Activated CD4-positive, alpha-beta T cell treated with anti-CD3 and anti-CD28 coated beads, Interleukin-10, Interleukin-2, amounts not matched to agents 100 ng/mL and 50 ng/mL, durations not matched to agents 16 hours and 8 hours (primary cell): ENCODE measurements around the gene SNCB.
A peak's percentile ranks its signal among the peaks of the same experiment; 100 is the strongest.

Source experiments
- DNase-seq: peaks from one replicate; pipeline ENCODE4 v3.0.0-alpha.2; 2020

Gene SNCB

DNA sequence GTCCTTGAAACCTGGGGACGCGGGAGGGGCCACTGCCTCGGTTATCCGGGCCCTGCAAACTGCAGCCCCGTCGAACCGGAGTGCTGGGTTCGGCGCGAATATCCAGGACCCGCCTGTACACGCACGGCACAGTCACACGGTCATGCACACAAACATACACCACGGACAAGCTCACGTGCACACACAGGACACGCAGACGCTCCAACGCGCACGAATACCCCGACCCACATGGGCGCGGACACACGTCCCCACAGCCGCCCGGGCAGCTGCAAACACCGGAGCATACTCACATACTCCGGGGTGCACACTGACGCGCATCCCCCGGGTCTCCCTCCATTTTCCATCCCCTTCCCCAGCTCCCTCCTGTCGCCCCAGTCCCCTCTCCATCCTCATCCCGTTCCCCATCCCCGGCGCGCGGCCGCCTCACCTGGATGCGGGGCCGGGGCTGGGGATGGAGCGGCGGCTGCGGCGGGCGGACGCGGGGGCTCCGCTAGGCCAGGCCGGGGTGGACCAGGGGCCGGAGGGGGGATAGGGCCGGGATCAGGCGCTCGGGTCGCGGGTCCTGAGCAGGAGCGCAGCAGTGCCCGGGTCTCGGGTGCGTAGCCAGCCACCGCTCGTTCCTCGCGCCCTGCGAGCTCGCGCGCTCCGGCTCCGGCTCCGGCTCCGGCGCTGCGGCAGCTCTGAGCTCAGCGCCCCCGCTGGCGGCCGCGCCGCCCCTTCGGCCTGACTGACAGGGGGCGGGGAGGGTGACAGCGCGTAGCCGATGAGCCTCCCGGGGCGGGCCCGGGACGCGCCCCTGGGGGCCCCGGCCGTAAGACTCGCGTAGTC is at the start of gene SNCB, which contains the start of gene EIF4E1B:
Gene SNCB, minus strand, starts transcription at position 682 of the 828 bp plus-strand sequence. CDS start 880 bp downstream, outside the sequence.
Gene EIF4E1B, plus strand, starts transcription at position 823 of the 828 bp plus-strand sequence. CDS start 12,113 bp downstream, outside the sequence.
- DNase-seq: peak; percentile 60

DNA sequence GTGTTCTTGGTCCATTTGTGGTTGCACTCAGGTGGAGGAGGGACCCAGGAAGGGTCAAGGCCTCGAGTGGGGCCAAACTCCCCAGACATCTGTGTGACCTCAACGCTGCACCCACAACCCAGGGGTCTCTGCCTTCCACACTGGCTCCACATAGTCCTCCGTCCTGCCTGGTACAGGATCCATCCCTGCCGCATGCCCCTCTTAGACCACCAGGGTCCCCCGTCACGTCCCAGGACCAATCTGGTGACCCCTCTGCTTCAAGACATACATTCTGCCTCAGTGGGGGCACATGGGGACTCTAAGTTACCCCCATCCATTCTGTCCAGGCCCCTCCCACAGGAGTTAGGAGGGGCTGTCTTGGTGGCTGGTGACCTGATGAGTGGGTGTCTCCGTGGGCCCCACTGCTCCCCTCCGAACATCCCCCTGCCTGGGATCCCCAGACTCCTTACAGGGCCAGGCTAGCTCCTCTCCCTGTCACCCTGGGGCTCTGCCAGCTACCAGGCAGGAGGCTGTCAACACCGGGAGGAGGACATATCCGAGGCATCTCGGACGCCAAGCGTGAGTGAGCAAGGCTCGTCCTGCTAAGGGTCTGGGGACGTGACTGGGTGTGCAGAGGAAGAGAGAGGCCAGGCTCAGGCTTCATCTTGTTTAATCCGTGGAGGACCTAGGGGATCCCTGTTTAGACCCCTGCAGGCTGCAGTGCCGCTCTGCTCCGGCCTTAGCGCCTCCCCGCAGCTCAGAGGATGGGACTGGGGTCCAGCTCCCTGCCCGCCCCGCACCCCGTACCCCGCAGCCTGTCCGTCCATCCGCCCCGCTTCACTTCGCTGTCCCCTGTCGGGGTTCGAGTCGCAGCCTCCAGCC is 49.3 kb upstream of the SNCB start:
- DNase-seq: no peak

DNA sequence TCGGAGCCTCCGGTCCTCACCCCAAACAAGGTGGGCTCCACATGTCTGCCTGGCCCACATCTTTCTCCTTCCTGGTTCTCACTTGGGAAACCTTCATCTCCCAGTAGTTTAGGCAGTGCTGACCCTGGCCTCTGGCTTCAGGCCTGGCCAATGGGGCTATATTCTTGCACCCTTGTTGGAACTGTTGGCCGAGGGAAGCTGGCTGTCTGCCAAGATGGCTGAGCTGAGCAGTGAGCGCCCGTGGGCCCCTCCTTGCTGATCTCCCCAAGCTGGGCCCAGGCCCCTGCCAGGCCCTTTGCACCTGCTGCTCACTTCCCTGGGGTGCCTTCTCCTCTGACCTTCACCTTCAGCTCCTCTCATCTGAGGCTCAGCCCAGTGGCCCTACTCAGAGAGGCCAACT is 48.2 kb upstream of the SNCB start:
- no peak for DNase-seq

DNA sequence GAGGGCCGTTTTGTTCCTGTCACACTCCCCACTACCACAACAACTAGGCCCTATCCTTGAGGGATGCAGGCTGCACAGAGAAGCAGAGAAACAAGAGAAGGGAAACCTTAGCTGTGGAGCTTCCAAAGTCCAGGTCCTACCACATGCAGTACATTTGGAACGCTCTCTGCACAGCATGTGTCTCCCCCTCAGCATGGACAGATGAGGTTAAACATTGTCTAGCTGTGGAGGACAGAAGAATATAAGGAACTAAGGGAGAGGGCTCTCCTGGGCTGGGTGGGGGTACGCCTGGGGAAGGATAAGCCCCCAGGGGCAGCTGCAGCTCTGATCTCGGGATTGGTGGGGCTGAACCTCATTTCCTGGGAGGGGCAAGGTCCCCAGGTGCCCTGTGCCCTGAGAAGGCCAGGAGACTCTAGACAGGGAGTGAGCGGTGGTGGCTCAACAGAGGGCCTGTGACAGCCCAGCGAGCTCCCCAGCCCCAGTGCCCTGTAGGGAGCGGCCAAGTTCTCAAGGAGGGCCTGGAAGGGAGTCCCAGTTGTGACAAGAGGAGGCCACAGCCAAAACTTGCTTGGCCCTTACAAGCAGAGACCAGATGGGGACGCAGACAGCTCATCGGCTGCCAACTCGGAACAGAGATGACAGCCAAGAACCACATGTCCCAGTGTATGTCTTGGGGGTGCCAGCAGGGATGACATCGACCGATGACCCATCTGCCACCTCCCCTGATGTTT is 47.0 kb upstream of the SNCB start:
- DNase-seq: no peak

DNA sequence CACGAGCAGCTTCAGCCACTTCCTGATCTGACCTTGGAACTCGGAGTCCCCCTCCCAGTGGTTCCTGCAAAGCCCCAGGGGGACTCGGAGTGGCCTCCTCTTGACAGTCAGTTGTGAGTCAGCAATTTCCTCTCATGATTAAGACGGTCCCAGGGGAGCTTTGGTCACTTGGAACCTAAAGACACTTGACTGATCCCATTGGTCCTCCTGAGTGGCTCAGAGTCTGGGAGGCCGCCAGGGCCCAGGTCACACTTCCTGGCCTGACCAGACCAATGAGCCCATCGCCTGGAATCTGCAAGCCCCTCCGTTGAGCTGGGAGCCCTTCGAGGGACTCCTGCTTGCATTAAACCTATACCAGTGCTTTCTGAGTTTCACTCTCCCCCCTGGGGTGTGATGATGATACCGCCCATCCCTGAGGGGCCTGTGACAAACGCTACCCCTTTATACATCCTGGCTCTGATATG is 46.1 kb upstream of the SNCB start:
- no peak for DNase-seq

DNA sequence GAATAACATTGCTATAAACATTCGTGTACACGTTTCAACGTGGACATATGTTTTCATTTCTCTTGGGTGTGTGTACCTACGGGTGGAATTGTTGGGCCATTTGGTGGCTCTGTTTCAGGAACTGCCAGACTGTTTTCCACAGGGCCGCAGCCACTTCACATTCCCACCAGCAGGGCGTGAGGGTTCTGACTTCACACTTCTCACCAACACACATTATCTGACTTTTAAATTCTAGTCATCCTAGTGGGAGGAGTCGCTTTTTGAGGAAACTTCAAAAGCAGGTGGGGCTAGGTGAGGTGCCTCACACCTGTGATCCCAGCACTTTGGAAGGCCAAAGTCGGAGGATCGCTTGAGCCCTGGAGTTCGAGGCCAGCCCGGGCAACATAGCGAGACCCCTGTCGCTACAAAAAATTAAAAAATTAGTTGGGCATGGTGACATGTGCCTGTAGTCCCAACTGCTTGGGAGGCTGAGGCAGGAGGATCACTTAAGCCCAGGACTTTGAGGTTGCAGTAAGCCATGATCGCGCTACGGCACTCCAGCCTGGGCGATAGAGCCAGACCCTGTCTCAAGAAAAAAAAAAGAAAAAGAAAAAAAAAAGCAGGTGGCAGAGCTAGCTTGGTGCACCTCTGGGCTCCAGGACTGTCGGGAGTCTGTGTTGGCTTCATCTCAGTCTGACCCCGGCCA is 45.5 kb upstream of the SNCB start:
- no peak for DNase-seq

DNA sequence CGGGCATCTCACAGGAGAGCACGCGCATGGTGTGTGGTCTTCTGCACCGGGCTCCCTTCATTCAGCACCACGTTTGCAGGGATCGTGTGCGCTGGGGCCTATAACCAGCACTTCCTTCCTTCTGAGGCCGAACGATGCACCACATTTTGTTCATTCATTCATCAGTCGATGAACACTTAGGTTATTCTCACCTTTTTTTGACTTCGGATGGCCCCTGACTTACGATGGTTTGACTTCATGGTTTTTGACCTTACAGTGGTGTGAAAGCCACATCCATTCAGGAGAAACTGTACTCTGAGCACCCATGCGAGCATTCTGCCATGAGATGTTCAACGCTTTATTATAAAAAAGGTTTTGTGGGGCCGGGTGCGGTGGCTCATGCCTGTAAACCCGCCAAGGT is 44.5 kb upstream of the SNCB start:
- no peak for DNase-seq

DNA sequence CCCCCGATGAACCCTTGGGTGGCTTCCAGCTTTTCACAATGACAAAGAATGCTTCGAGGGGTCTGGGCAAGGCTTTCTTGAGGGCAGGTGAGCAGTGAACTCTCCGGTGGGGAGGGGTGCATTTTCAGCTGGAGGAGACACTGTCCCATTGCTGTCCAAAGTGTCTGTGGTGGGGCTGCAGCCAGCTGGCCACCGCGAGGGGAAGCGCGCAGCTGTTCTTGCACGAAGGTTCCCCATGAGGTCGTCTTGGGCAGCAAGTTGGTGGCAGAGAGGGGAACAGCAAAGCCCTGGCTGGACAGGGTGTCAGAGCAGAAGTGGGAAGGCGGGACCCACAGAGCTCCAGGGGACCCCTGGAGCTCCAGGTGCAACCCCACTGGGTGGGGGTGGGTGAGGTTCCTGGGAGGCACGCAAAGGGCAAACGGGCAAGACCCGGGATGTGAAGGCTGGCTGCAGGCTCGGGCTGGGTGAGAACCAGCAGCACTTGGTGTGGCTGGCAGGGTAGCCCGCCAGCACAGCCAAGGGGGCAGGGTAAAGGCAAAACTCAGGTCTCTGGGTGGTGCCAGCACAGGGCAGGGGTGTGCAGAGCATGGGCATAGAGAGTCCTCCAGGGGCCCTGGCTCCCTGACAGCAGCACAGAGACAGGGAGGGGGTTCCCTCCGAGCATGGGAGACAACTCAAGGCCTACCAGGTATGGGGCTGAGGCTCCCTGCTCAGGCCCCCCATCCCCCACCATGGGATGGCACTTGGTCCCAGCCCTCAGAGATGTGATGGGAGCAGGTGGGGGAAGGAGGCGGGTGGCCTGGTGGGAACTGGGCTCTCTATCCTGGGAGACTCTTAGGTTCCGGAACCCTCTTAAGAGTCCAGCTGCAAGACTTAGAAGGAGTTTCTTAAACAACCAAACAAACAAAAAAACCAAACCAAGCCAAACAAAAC is 43.6 kb upstream of the SNCB start:
- no peak for DNase-seq

DNA sequence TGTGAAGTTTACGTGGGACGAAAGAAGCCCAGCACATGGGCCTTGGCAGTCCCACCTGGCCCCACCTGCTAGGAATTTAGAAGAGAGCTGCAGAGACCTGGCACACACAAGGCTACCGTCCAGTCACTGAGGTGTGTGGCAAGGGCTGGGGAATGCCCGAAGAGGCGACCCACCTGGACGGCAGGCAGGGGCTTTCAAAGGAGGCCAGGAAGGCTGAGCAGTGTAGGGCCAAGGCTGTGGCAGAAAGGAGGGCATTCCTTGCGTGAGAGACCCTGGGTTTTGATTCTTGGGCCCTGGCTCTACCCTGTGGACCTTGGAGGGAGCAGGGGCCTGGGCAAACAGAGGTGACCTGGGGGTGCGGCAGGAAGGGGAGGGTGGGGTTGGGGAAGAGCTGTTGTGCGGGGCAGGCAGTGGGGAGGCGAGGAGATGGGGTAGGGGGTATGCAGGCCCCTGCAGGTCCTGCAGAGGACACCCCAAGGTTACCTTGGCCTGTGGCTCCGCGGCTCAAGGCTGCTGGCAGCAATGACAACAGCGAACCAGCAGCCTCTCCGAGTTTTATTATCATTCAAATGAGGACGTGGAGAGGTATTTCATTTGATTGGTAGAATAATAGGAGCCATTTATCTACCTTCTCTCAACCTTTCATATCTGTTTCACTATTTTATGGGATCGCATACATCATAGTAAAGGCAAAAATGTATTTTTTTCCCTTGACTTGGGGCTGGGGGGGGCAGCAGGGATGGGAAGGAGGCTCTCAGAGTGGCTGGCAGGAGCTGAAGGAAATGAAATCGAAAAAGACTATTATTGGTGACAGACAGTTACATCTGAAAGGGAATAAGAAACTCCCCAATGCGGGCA is 41.8 kb upstream of the SNCB start:
- DNase-seq: no peak

DNA sequence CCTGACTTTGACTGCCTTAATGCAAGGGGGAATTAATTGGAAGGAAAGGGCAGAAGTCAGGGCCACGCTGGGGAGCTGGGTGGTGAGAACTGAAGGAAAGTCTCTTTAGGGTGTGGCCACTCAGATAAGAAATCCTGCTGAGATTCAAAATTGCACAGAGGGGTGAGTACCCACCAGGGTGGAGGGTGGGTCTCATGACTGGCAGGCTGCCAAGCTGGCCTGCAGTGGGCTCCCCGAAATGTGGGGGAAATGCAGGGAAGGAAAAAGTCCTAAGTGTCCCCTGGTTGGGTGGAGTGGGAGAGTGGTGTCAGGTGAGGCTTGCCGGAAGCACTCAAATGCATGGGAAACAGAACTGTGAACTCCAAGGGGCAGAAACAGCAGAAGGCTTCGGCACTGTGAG is 41.1 kb upstream of the SNCB start:
- no peak for DNase-seq

DNA sequence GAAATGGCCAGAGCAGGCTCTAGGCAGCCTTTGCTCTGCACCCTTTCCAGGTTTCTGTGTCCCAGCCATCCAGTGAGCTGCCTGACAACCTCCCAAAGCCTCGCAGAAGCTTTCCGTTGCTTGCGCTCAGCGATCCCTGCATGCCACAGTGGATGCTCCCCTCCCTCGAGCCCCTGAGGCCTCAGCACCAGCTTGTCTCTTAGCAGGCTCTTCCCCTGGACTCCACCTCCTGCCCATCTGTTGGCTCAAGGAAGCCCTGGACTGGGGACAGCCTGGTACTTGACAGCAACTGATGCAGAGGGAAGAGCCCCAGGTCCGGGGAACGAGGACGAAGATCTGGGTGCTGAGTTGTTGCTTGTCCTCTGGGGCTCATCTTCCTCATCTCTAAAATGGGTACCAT is 40.1 kb upstream of the SNCB start:
- no peak for DNase-seq

DNA sequence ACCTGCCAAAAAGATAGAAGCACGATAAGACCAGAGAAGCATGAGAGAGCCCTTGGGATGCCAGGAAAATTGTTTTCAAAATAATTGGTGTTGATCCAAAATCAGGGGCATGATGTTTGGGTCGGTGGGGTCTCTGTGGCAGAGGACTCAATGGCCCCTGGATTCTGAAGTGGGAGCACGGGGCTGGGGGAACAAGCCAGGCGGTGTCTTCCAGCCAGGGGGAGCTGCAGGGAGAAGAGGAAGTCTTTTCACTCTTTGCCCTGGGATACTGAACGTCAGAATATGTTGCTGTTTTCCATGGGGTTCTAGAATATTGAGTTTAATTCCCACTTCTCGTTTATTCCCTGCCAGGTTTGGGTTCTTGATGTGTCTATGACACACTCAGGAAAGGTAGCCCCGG is 37.3 kb upstream of the SNCB start:
- DNase-seq: no peak

DNA sequence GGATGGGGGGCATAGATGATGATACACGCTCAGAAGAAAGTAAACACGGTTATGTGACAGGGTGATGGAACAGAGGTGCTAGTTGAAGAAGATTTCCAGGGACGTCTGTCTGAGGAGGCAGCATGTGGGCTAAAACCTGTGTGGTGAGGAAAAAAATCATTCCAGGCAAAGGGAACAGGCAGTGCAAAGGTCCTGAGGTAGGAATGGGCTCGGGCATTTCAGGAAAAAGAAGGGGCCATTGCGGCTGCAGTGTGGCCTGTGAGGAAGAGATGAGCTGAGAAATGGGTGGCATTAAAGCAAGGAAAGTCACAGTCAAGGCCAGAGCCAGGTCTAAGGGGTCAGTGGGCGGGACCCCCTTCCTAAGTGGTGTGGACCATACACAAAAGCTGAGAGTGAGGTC is 35.2 kb upstream of the SNCB start:
- no peak for DNase-seq

DNA sequence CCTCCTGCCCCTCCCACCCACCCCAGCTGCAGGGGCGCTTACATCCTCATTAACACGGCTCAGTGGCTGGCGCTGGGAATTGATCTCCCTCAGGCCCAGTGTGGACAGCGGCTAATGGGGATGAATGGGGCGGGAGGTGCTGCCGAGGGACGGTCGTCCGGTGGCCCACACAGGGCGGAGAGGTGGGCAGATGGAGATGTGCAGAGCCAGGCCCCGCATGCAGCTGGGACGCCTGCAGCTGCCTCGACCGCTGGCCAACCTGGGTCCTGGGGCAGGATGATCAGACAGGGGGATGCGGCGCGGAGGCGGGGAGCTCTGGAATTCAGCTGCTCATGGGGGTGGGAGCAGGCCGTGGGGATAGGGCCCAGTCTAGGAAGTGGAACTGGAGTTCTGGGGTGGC is 34.6 kb upstream of the SNCB start:
- DNase-seq: no peak

DNA sequence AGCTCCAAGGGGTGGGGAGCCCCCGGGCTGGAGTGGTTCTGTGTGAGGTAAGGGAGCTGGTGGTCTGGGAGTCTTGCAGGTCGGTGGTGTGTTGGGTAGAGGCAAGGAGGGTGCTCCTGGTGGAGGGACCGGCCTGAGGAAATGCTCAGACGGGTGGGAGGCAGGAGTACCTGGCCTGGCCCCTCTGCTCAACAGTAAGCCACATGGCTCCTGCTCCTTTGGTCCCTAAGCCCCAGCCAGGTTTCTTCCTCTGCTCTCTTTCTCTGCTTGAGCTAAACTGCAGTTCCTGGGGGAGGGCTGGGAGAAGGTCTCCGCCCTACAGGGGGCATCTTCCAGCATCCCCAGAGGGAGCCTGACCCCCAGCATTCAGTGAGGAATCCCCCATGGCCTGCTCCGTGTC is 34.1 kb upstream of the SNCB start:
- no peak for DNase-seq

DNA sequence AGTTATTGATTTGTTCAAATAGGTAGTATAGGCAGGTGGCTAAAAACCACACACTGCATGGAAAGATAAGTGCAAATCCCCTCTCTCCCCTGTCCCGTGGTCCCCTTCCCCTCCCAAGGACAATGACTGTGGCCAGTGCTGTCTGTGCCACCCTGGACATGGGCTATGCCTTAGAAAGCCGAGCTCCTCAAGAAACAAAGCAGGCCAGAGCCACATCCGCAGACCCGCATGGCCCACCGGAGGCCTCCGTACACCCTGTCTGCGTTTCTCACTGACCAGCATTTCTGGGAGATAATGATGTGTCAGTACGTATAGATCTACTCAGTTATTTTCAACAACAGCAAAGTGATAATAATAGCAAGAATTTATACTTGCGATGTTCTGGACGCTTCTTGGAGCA is 33.2 kb upstream of the SNCB start:
- DNase-seq: no peak

DNA sequence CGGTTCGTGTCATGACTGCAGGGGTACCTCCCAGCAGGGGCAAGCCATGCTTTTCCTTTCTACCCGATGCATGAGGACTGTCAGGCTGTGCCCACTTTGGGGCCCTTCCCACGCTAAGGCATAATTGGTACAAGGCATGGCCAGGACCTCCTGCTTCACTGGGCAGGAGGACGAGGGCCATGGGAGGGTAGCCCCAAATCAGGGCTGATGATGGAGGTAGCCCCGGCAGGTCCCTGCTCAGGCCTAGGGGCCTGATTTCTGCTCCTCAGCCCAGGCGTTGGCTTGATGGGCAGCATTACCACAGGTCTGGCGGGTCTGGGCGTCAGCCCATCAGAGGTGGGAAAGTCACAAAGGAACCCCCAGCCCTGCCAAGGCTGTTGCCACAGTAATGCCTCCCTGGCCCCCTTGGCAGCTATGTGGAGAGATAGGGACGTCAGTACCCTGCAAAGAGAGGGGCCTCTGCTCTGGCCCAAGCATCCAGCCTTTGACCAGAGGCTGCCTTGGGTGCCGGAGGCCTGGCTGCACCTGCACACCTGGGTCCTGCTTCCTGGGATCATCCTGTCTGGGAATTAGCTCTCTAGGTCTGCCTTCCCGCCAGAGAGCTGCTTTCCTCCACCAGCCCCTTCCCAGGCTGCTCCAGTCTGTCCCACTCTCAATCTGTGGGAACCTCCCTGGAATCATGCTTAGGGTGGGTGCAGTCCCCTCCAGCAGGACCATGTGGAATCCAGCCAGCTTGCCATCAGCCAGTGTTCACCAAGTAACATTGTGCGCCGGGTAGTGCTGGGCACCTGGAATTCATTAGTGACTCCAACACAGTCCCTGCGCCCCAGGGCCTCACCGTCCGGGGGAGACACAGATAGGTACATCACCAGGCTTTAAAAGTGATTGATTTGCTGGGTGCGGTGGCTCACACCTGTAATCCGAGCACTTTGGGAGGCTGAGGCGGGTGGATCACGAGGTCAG is 32.3 kb upstream of the SNCB start:
- DNase-seq: no peak

DNA sequence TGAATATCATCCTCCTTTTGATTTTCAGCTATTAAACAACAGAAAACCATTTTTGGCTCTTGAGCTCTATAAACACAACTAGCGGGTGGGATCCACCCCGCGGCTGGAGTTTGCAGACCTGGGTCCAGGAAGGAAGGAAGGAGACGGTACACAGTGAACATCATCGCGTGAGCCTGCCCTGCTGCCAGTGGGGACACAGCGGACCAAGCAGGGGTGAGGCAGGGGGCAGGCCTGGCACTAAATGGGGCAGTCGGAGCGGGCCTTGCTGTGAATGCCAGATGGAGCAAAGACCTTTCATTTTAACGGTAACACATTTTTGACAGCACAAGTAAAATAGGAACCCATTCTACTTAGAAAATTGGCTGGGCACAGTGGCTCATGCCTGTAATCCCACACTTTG is 31.3 kb upstream of the SNCB start:
- no peak for DNase-seq
